Germinal center (tissue), 1 donor: Measurements from ENCODE around the gene SOHLH1.
"Not testable (repeated sequence)": the region's sequence is repeated elsewhere in the genome, so short reads cannot be mapped to it uniquely, and the experiment has no call there.

ENCODE experiments used
- DNase-seq: peaks from one replicate; pipeline ENCODE4 v3.0.0; 2012; ENCODE audit warnings: mixed read lengths, low spot score

Gene SOHLH1

DNA sequence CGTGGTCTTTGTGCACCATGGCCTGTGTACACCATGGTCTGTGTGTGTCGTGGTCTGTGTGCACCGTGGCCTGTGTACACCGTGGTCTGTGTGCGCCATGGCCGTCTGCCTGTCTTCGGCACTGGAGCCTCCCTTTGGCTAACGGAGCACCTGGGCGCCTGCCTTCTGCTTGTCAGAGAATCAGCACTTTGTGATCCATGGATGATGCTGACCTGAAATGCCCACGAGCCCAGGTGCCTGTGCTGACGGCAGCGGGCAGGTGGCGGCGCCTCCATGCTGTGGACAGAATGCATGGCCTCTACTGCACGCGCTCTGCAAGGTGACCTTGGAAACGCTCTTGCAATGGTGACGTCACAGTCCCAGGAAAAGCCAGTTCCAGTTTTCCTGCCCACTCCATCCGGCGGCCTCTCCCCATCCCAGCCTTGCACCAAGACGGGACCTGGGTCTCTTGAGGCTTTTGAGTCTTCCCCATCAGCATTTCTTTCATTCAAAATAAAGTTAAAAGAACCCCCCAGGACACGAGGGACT lies 21.6 kb downstream of the SOHLH1 start:
- no peak for DNase-seq

DNA sequence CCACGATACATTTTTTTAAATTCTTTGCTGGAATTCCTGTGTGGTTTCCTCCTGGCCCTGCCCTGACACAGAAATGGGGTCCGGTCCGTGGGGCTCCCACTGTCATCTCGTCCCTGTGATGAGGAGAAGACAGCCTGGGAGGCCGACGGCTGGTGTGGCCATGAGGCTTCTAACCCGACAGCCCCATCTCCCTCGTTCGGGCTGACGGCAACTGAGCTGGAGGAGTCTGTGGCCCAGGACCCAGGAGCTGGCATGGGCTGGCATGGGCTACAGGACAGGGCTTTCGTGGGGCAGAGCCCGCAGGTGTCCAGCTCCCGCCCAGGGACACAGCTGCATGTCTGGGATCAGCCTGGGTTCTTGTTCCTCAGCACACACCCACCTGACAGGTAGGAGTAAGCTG lies 22.4 kb downstream of the SOHLH1 start:
- DNase-seq: no peak

DNA sequence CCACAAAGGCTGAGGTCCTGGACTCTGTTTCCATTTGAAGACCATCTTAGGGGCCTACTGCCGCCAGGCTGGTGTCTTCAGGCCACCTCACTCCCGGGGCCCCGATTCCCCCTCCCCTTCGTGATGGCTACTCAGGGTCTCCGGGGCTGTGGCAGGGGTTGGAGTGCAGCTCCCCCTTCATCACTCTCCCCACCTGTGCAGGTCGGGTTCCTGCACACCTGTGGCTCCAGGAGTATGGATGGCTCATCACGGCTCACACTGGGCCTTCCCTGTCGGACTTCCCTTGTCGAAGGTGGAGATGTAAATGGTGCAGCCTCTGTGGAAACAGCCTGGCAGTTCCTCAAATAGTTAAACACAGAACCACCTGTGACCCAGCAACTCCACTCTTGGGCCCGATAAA lies 24.3 kb downstream of the SOHLH1 start:
- no peak for DNase-seq

DNA sequence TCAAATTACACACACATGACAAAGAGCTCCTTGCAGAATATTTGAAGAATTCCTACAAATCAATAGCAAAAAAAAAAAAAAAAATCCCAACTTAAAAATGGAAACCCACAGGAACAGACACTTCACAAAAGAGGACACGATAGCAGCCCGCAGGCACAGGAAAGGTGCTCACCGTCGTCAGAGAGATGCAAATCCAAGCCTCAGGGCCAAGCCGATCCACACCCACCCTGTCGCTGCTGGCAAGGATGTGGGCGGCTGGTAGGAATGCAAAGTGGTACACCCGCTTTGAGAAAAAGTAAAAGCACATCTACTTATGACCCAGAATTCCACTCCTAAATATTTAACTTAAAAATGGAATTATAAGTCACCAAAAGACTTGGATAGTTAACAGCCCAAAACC lies 25.3 kb downstream of the SOHLH1 start:
- DNase-seq: no peak

DNA sequence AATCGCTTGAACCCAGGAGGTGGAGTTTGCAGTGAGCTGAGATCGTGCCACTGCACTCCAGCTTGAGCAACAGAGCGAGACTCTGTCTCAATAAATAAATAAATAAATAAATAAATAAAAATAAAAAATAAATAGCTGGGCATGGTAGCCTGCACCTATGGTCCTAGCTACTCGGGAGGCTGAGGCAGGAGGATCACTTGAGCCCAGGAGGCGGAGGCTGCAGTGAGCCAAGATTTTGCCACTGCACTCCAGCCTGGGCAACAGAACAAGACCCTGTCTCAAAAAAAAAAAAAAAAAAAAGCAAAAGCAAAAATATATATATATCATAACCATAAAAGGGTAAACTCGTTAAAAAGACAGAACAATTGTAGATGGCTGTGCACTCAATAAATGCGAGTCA lies 26.5 kb downstream of the SOHLH1 start:
- DNase-seq: not testable (repeated sequence)

DNA sequence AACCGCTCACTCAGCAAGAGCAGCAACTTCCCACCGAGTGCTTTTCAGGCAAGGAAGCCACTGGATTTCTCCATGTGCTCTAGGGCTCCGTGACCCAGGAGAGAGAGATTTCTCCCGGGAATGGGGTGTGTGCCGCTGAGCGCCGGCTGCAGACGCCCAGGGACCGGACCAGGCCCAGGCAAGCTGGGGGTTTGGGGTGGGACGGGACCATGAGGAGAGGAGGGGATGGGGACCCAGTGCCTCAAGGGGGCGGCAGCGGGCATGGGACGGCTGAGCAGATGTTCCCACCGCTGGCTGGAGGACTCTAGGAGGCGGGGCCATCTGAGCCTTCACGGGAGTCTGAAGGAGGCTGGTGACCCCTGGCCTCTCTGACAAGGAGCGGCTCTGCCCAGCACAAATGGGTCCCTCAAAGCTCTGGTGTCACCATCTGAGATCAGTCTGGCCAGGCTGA lies 27.7 kb downstream of the SOHLH1 start:
- no peak for DNase-seq

DNA sequence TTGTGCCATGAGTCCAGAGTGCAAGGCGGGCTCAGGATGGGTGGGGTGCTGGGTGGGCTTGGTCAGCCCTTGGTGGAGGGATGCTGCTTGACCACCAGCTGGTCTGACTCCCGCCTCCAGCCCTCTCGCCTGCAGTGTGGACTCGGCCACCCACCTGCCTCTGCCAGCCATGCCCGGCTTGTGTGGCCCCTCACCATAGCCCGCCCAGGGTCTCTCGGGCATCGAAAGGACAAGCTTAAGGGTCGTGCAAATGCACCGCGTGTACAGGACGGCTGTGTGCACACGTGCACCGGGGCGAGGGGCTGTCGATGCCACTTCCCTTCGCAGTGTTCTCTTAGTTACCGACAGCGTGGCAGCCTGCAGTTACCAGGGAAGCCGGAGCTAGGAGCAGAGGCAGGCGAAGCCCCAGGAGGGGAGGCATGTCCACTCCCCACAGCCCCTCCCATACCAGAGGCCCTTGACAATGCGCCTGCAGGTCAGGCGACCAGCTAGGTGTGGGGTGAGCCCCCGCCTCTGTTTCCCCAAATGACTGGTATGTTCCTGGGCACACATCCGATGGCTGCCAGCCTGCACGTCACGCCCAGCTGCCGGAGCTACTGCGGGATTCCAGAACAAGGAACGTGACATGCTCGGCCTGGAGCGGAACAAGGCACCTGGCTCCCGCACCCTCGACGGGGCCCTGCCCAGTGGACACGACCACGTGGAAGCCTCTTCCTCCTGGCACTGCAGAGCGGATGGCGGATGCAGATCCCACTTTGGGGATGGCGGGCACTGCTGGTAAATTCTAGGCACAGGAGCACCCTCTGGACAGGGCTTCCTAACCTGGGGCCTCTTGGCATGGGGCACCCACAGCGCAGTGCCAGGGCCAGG lies 28.3 kb downstream of the SOHLH1 start:
- DNase-seq: no peak

DNA sequence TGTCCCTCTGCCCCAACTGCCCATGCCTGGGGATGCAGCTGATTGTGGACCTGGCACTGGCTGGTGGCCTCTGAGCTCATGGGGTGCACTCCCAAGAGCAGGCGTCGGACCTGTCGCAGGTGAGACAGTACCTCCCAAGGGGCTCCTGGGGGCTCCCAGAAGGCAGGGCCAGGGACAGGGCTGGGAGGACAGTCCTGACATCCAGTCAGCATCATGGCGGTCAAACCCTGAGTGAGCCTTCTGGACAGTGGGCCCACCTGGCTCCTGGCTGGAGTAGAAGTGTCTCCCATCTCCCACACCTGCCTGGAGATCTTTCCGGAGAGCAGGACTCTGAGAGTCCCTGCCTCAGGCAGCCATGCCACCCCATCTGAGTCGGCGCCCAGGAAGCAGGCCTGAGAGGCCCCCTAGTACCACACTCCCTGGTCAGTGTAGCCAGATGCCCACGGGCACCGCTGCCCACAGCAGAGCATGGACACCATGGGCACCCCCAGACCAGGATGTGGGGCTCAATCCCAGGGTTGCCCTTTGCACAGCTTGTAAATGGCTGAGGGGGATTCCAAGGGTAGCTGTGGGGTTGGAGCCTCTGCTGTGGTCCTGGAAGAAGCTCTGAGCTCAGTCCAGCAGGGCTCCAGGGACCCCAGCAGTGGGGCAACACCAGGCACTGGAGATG lies 29.5 kb downstream of the SOHLH1 start:
- DNase-seq: no peak

DNA sequence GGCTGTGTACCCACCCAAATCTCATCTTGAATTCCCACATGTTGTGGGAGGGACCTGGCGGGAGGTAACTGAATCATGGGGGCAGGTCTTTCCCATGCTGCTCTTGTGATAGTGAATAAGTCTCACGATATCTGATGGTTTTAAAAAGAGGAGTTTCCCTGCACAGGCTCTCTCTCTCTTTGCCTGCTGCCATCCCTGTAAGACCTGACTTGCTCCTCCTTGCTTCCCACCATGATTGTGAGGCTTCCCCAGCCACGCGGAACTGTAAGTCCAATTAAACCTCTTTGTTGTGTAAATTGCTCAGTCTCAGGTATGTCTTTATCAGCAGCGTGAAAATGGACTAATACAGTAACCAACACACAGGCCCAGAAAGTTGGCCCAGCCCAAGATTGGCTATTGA lies 30.3 kb downstream of the SOHLH1 start:
- DNase-seq: not testable (repeated sequence)

DNA sequence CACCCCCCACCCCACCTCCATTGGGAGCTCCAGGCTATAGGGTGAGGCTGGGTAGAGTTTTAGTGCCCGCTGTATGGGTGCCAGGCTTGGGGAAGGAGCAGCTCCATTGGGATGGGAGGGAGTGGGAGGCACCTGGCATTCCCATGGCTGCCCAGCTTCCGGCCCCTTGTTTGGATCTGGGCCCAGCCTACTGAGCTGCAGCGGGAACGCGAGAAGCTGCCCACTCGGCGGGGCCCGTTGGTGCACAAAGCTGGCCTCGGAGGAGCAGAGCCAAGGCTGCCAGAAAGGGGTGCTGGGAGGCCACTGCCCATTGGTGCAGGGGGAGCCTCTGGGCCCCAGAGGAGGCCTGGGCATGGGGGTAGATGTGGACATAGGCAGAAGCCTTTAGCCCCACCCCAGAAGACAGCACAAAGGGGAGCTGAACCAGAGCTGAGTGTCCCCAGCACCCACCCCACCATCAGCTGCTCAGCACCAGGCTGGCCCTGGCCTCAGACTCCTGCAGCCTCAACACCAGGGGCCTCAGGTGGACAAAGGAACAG lies 31.7 kb downstream of the SOHLH1 start:
- DNase-seq: no peak

DNA sequence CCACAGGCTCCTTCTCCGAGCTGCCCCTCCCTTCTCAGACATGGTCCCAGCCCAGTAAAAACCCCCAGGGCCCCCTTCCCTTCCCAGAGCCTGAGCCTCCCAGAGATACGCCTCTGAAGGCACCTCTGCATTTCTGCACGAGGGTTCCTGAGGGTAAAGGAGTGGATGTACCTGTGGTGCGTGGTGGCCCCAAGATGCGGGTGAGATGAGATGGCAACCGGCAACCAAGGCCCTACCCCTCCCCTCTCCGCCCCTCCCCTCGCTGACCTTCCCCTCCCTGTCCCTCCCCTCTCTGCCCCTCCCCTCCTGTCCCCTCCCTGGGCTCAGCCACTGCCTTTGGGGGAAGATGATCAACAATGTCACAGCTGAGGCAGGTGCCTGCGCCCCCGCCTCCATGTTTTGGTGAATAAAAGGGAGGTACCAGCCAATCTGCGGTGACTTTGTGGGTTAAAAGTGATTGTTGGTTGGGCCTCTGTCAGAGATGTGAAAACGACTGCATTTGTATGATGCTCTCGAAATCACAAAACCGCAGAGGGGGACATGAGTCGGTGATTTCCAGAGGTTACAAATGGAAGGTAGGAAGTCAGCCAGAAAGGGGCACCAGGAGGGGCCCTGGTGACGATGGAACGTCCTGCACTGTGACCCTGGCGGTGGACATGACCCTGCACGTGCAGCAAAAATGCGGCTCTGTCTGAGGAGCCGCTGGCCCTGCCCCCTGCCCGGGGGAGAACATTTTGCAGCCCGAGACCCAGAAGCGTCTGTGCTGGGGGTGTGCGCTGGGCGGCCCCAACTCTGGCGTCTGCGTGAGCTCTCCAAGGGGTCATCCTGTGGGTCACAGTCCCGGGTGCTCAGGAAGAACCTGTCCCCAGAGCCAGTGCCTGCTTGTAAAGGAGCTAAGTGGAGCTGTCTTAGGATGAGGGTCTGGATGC lies 32.5 kb downstream of the SOHLH1 start:
- no peak for DNase-seq

DNA sequence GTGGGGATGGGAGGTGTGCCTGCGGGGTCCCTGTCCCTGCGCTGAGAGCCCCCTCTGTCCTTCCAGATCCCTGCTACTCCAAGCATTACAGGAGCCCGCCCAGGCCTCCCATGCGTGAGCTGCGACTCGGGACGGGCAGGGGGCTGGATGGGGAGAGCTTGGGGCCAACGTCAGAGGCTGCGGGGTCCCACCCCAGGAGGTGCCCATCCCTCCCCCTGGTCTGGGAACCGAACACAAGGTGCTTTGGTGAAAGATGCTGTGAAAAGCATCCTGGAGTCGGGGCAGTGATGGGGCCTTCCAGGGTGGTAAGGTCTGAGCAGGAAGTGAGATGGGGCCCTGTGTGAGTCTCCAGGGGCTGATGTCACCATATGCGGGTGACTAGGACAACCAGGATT lies 33.5 kb downstream of the SOHLH1 start:
- DNase-seq: no peak

DNA sequence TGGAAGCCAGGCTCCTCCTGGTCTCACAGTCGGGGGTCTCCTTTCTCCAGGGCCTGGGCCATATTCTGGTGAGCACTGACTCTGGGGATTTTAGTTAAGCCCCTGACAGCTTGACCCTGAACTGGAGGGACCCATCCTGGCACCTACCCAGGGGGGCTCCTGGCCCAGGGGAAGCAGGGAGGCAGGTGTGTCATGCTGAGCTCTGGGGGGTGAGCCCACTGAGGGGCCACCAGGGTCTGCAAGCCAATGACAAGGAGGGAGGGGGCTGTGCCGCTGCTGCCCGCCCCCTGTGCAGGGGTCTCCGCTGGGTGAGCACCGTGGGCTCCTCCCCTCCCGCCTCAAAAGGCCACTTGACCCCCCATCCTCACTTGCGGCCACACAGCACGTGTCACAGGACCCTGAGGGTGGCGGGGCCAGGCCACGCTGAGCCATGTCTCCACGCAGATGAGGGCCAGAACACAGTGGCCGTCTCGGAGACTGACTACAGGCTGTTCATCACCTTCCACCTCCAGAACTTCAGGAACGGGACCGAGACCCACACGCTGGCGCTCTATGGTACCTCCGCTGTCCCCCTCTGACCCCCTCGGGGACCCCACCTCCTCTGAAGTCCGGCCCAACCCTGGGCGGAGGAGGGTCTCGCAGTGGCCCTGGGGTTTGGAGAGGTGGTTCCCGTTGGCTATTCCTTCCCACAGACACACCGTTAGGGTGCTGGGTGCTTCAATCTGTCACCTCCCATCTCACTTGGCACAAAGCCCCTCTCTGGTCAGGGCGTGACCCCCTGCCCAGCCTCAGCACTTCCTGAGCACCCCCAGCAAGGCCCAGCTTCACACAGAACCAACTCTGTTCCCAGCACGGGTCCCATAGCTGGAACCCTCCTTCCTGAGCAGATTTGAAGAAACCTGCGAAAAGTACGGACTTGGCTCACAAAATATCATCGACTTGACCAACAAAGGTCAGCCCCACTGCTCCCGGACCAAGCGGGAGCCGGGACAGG lies 34.2 kb downstream of the SOHLH1 start:
- no peak for DNase-seq

DNA sequence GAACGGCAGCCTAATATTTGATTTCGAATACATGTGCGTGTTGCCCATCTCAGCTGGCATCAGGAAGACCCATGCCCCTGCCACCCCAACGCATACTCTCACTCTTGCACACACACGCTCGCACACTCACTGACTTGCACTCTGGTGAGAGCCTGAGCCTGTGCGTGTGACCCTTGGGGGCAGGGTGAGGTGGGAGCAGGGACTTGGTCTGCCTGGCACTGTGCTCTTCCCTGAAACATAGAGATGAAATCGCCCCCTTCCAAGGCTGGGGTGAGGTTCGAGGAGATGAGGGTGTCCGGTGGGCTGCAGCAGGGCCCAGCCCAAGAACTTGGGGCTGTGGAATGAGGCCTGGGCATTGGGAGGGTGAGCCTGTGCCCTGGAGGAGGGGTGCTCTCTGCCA lies 35.0 kb downstream of the SOHLH1 start:
- DNase-seq: no peak

DNA sequence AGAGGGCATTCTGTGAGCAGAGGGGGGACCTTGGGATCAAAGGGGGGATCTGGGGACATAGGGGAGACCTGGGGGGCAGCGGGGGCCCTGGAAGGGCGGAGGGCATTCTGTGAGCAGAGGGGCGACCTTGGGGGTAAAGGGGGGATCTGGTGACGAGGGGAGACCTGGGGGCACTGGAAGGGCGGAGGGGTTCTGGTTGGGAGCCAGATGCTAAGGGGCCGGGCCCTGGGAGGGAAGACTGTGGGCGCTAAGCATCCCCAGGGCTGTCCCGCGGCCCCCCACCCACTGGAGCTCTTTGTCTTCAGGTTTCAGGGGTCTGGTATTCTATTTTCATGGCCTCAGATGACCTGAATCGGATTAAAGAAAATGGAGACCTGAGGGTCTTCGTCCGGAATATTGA lies 35.4 kb downstream of the SOHLH1 start:
- DNase-seq: no peak

DNA sequence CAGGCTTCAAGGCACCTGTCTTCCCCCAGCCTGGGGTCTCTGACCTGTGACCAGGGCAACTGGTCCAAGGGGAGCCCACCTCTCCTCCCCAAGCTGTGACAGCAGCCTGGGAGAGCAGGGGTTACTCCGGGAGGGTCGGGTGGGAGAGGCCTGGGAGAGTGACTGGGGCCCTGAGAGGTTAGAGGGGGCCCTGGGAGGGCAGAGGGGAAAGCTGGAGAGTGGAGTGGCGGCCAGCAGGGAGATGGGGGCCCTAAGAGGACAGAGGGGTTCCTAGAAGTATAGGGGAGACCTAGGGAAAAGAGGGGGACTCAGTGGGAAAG lies 35.9 kb downstream of the SOHLH1 start:
- DNase-seq: no peak

DNA sequence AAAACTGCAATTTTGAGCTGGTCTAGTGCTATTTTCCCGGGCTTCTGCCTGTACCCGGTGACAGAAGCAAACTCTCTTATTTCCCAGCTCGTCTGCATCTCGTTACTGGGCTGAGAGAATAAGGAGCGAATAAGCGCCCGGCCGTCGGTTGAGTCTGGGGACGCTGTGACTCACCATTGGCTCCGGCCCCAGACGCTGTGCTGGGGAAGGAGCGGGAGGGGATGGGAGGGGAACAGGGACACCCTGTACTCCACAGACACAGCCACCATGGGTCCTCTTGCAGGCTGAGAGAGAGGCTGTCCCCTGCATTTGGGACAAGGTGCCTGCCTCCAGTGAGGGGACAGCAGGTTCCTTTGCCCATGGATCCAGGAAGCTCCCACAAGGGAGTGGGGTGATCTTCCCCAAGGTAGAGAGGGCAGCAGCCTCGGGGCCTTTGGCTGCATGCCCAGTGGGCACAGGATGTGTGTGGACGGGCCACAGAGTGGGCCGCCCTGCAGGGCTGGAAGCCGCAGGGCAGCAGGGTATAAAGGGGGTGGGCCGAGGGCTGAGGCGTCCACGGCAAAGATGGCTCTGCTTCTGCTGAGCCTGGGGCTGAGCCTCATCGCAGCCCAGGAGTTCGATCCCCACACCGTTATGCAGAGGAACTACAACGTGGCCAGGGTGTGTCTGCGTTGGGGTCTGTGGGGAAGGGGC lies 36.4 kb downstream of the SOHLH1 start, which contains the start of gene LCN9:
LCN9 (plus strand) TSS at position 552 of the 693 bp plus-strand sequence; CDS start at position 565, 13 bp downstream.
- DNase-seq: no peak

DNA sequence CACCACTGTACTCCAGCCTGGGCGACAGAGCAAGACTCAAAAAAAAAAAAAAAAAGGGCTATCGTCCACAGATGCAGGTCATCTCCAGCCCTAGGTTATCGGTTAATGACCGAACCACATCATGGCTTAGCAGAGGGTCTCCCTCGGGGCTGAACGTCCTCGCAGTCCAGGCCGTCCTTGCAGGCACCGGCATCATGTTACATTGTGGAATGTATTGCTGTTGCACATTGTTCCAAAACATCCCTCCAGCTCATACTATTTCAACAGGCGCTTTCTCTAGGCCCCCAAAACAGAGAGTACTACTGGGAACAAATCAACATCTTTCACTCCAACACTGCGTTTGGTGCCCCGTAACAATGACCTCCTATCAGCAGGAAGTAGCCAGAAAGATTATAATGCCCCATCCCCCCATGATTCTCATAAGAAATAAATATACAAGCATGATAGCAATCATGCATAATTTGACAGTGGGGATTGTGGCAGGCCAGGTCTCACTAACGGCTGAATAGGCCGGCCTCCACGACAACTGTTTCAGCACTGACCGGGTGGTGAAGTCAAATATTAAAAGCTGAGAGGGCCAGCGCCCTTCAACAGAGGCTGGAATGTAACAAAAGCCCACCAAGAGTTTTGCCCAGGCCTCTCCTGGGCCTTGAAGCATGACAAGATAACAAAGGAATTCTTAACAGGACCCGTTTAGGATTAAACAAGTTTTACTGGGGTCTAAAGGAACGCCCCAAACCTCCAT lies 37.3 kb downstream of the SOHLH1 start:
- no peak for DNase-seq

DNA sequence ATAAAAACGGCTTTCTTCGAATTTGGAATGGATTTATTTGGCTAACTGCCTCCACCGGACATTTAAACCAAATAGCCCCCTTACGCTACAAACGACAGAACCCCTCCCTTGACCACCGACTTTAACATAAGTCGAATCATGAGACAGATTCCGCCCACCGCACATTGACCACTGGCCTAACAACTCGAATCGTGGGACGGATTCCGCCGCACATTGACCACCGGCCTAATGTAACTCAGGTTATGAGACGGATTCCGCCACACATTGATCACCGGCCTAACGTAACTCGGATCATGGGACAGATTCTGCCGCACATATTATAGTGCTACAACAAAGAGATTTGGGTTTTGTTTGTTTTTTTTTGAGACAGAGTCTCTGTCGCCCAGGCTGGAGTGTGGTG lies 38.9 kb downstream of the SOHLH1 start:
- DNase-seq: no peak
